HEK293 (cell line): Measurements from ENCODE around the gene TMEM255B.

Experiments used
- CTCF ChIA-PET: fragments of 350-600 bp; formaldehyde crosslinking; extraction: SDS; loops from one replicate; lab custom pipeline; 2021; ENCODE audit warnings: antibody characterized with exemption; lab: Yijun Ruan, JAX
- POLR2A ChIA-PET: fragments of 300-600 bp; formaldehyde crosslinking; extraction: SDS; loops from one replicate; lab custom pipeline; 2020; ENCODE audit warnings: antibody characterized with exemption, inconsistent platforms; lab: Yijun Ruan, JAX
- H3K27ac ChIP-seq: fragments of 200-500 bp; sonication (Bioruptor generic); 2 replicates; pipeline ENCODE4 v1.5.1; 2014; ENCODE audit warnings: low read depth, low read length, control low read depth, inconsistent platforms; ENCODE audit errors: extremely low read depth
- H3K36me3 ChIP-seq, 2 experiments: fragments of 200-500 bp in 1 of 2; sonication (Bioruptor generic) in 1 of 2; 1 replicate in 1 of 2; 2 replicates in 1 of 2; pipeline ENCODE4 v1.5.1; 2014 to 2017; ENCODE audit warnings: inconsistent platforms in 2 of 2, low read length in 2 of 2; ENCODE audit not compliant: control insufficient read depth in 2 of 2, insufficient read depth in 1 of 2
- H3K4me1 ChIP-seq: fragments of 200-500 bp; sonication (Bioruptor generic); 2 replicates; pipeline ENCODE4 v1.5.1; 2014; ENCODE audit warnings: mild to moderate bottlenecking, low read length, inconsistent platforms; ENCODE audit not compliant: control insufficient read depth, insufficient read depth
- H3K4me3 ChIP-seq: 2 replicates; pipeline ENCODE4 v1.5.1; 2011; ENCODE audit warnings: low read depth, mild to moderate bottlenecking, control low read depth, low read length, moderate library complexity
- H3K9me3 ChIP-seq: fragments of 200-500 bp; sonication (Bioruptor generic); 2 replicates; pipeline ENCODE4 v1.5.1; 2014; ENCODE audit warnings: low read depth, low read length, inconsistent platforms; ENCODE audit not compliant: control insufficient read depth, insufficient read depth
- HOXA7 ChIP-seq: sonication (generic); formaldehyde crosslinking; IDR thresholded peaks from 2 replicates; pipeline ENCODE4 v1.8.1; 2022; ENCODE audit warnings: missing genetic modification reagents, borderline replicate concordance
- HOXD13 ChIP-seq: sonication (generic); formaldehyde crosslinking; IDR thresholded peaks from 2 replicates; pipeline ENCODE4 v1.8.0; 2022; ENCODE audit warnings: missing genetic modification reagents, borderline replicate concordance
- KLF16 ChIP-seq: fragments of 450-650 bp; formaldehyde crosslinking; IDR thresholded peaks from 2 replicates; pipeline ENCODE4 v1.5.1; 2017; ENCODE audit warnings: missing biosample characterization, missing genetic modification characterization
- KLF8 ChIP-seq: fragments of 450-650 bp; formaldehyde crosslinking; IDR thresholded peaks from 2 replicates; pipeline ENCODE4 v1.5.1; 2016; ENCODE audit warnings: missing biosample characterization, missing genetic modification characterization
- OVOL3 ChIP-seq: fragments of 450-650 bp; formaldehyde crosslinking; IDR thresholded peaks from 2 replicates; pipeline ENCODE4 v1.5.1; 2016; ENCODE audit warnings: missing biosample characterization, missing genetic modification characterization
- RBAK ChIP-seq: fragments of 450-650 bp; formaldehyde crosslinking; IDR thresholded peaks from 2 replicates; pipeline ENCODE4 v1.5.1; 2016; ENCODE audit warnings: missing biosample characterization, missing genetic modification characterization
- SALL2 ChIP-seq: fragments of 450-650 bp; formaldehyde crosslinking; IDR thresholded peaks from 2 replicates; pipeline ENCODE4 v1.5.0; 2017; ENCODE audit warnings: missing biosample characterization, mild to moderate bottlenecking, missing genetic modification characterization, borderline replicate concordance
- SP2 ChIP-seq: fragments of 450-650 bp; formaldehyde crosslinking; IDR thresholded peaks from 2 replicates; pipeline ENCODE4 v1.5.1; 2016; ENCODE audit warnings: missing biosample characterization, missing genetic modification characterization
- ZNF133 ChIP-seq: fragments of 450-650 bp; formaldehyde crosslinking; IDR thresholded peaks from 2 replicates; pipeline ENCODE4 v1.5.1; 2016; ENCODE audit warnings: missing biosample characterization, missing genetic modification characterization
- ZNF169 ChIP-seq: fragments of 450-650 bp; formaldehyde crosslinking; IDR thresholded peaks from 2 replicates; pipeline ENCODE4 v1.5.1; 2016; ENCODE audit warnings: missing biosample characterization, missing genetic modification characterization
- ZNF302 ChIP-seq: fragments of 450-650 bp; formaldehyde crosslinking; IDR thresholded peaks from 2 replicates; pipeline ENCODE4 v1.5.1; 2016; ENCODE audit warnings: missing biosample characterization, missing genetic modification characterization, low read depth
- ZNF48 ChIP-seq: fragments of 450-650 bp; formaldehyde crosslinking; IDR thresholded peaks from 2 replicates; pipeline ENCODE4 v1.5.1; 2016; ENCODE audit warnings: missing biosample characterization, missing genetic modification characterization
- ZNF560 ChIP-seq: fragments of 450-650 bp; formaldehyde crosslinking; IDR thresholded peaks from 2 replicates; pipeline ENCODE4 v1.5.1; 2017; ENCODE audit warnings: missing biosample characterization, missing genetic modification characterization, borderline replicate concordance
- ZNF571 ChIP-seq: fragments of 450-650 bp; formaldehyde crosslinking; IDR thresholded peaks from 2 replicates; pipeline ENCODE4 v1.5.0; 2017; ENCODE audit warnings: missing biosample characterization, missing genetic modification characterization
- ZNF747 ChIP-seq: fragments of 450-650 bp; formaldehyde crosslinking; IDR thresholded peaks from 2 replicates; pipeline ENCODE4 v1.5.1; 2016; ENCODE audit warnings: missing biosample characterization, missing genetic modification characterization
- ZNF792 ChIP-seq: fragments of 450-650 bp; formaldehyde crosslinking; IDR thresholded peaks from 2 replicates; pipeline ENCODE4 v1.5.1; 2016; ENCODE audit warnings: missing biosample characterization, missing genetic modification characterization
- ZNF837 ChIP-seq: fragments of 450-650 bp; formaldehyde crosslinking; IDR thresholded peaks from 2 replicates; pipeline ENCODE4 v1.5.1; 2016; ENCODE audit warnings: missing biosample characterization, missing genetic modification characterization
- ZSCAN16 ChIP-seq: fragments of 450-650 bp; formaldehyde crosslinking; IDR thresholded peaks from 2 replicates; pipeline ENCODE4 v1.5.1; 2016; ENCODE audit warnings: missing biosample characterization, missing genetic modification characterization
- ZXDB ChIP-seq: fragments of 450-650 bp; formaldehyde crosslinking; IDR thresholded peaks from 2 replicates; pipeline ENCODE4 v1.5.1; 2016; ENCODE audit warnings: missing biosample characterization, missing genetic modification characterization
- TF ChIP-seq, protein P1 (sequence below): fragments of 450-650 bp; formaldehyde crosslinking; IDR thresholded peaks from 2 replicates; pipeline ENCODE4 v1.5.1; 2016; ENCODE audit warnings: missing biosample characterization, missing genetic modification characterization
- TF ChIP-seq, protein P2 (sequence below): fragments of 450-650 bp; formaldehyde crosslinking; IDR thresholded peaks from 2 replicates; pipeline ENCODE4 v1.5.1; 2016; ENCODE audit warnings: missing biosample characterization, missing genetic modification characterization
- TF ChIP-seq, protein P3 (sequence below): fragments of 450-650 bp; formaldehyde crosslinking; IDR thresholded peaks from 2 replicates; pipeline ENCODE4 v1.5.1; 2016; ENCODE audit warnings: missing biosample characterization, missing genetic modification characterization
- TF ChIP-seq, protein P4 (sequence below): fragments of 450-650 bp; formaldehyde crosslinking; IDR thresholded peaks from 2 replicates; pipeline ENCODE4 v1.5.1; 2016; ENCODE audit warnings: missing biosample characterization, missing genetic modification characterization
- TF ChIP-seq, protein P5 (sequence below): fragments of 450-650 bp; formaldehyde crosslinking; IDR thresholded peaks from 2 replicates; pipeline ENCODE4 v1.5.1; 2017; ENCODE audit warnings: missing biosample characterization, missing genetic modification characterization
- TF ChIP-seq, protein P6 (sequence below): fragments of 450-650 bp; formaldehyde crosslinking; IDR thresholded peaks from 2 replicates; pipeline ENCODE4 v1.5.1; 2016; ENCODE audit warnings: missing biosample characterization, missing genetic modification characterization

The TMEM255B gene

DNA sequence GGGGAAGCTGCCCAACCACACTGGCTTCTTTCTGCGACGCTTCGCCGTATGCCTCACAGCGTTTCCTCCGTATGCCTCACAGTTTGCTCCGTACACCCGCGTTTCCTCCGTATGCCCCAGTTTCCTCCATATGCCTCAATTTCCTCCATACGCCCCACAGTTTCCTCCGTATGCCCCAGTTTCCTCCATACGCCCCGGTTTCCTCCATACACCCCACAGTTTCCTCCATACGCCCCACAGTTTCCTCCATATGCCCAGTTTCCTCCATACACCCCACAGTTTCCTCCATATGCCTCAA is 82.3 kb downstream of the TMEM255B start:
- Histone ChIP-seq H3K4me1 (peaks cover 7% of the 10 kb centered on the region), H3K27ac (no peak overlapping the region), H3K36me3 (peaks cover 0 to 3% of the 10 kb centered on the region in 2 experiments; a peak in 1 of 3 replicates), H3K4me3 (no peak overlapping the region), H3K9me3 (no peaks in the 10 kb centered on the region)
- POLR2A ChIA-PET, result no interaction called here
- TF ChIP-seq KLF8 (no peak), ZNF133 (tag by site-specific recombination) (no peak), ZNF560 (tag by site-specific recombination) (no peak), SALL2 (tag by site-specific recombination) (no peak), ZNF302 (no peak), RBAK (tag by site-specific recombination) (no peak), ZNF571 (tag by site-specific recombination) (no peak), HOXD13 (CRISPR knock-in tag) (no peak), KLF16 (tag by site-specific recombination) (no peak), ZXDB (no peak), ZNF48 (no peak), OVOL3 (tag by site-specific recombination) (no peak), HOXA7 (CRISPR knock-in tag) (no peak)
- TF ChIP-seq, protein P1, sequence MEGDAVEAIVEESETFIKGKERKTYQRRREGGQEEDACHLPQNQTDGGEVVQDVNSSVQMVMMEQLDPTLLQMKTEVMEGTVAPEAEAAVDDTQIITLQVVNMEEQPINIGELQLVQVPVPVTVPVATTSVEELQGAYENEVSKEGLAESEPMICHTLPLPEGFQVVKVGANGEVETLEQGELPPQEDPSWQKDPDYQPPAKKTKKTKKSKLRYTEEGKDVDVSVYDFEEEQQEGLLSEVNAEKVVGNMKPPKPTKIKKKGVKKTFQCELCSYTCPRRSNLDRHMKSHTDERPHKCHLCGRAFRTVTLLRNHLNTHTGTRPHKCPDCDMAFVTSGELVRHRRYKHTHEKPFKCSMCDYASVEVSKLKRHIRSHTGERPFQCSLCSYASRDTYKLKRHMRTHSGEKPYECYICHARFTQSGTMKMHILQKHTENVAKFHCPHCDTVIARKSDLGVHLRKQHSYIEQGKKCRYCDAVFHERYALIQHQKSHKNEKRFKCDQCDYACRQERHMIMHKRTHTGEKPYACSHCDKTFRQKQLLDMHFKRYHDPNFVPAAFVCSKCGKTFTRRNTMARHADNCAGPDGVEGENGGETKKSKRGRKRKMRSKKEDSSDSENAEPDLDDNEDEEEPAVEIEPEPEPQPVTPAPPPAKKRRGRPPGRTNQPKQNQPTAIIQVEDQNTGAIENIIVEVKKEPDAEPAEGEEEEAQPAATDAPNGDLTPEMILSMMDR, result no peak
- TF ChIP-seq, protein P2, sequence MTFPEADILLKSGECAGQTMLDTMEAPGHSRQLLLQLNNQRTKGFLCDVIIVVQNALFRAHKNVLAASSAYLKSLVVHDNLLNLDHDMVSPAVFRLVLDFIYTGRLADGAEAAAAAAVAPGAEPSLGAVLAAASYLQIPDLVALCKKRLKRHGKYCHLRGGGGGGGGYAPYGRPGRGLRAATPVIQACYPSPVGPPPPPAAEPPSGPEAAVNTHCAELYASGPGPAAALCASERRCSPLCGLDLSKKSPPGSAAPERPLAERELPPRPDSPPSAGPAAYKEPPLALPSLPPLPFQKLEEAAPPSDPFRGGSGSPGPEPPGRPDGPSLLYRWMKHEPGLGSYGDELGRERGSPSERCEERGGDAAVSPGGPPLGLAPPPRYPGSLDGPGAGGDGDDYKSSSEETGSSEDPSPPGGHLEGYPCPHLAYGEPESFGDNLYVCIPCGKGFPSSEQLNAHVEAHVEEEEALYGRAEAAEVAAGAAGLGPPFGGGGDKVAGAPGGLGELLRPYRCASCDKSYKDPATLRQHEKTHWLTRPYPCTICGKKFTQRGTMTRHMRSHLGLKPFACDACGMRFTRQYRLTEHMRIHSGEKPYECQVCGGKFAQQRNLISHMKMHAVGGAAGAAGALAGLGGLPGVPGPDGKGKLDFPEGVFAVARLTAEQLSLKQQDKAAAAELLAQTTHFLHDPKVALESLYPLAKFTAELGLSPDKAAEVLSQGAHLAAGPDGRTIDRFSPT (tag by site-specific recombination), result no peak
- TF ChIP-seq, protein P3, sequence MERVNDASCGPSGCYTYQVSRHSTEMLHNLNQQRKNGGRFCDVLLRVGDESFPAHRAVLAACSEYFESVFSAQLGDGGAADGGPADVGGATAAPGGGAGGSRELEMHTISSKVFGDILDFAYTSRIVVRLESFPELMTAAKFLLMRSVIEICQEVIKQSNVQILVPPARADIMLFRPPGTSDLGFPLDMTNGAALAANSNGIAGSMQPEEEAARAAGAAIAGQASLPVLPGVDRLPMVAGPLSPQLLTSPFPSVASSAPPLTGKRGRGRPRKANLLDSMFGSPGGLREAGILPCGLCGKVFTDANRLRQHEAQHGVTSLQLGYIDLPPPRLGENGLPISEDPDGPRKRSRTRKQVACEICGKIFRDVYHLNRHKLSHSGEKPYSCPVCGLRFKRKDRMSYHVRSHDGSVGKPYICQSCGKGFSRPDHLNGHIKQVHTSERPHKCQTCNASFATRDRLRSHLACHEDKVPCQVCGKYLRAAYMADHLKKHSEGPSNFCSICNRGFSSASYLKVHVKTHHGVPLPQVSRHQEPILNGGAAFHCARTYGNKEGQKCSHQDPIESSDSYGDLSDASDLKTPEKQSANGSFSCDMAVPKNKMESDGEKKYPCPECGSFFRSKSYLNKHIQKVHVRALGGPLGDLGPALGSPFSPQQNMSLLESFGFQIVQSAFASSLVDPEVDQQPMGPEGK (tag by site-specific recombination), result no peak
- TF ChIP-seq, protein P4, sequence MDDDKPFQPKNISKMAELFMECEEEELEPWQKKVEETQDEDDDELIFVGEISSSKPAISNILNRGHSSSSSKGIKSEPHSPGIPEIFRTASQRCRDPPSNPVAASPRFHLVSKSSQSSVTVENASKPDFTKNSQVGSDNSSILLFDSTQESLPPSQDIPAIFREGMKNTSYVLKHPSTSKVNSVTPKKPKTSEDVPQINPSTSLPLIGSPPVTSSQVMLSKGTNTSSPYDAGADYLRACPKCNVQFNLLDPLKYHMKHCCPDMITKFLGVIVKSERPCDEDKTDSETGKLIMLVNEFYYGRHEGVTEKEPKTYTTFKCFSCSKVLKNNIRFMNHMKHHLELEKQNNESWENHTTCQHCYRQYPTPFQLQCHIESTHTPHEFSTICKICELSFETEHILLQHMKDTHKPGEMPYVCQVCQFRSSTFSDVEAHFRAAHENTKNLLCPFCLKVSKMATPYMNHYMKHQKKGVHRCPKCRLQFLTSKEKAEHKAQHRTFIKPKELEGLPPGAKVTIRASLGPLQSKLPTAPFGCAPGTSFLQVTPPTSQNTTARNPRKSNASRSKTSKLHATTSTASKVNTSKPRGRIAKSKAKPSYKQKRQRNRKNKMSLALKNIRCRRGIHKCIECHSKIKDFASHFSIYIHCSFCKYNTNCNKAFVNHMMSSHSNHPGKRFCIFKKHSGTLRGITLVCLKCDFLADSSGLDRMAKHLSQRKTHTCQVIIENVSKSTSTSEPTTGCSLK (tag by site-specific recombination), result no peak
- CTCF ChIA-PET, result interaction anchor here (0.7 kb wide), 1 partner anchor 117 kb away, joined by 3 read pairs; no protein-coding TSS in a partner anchor

DNA sequence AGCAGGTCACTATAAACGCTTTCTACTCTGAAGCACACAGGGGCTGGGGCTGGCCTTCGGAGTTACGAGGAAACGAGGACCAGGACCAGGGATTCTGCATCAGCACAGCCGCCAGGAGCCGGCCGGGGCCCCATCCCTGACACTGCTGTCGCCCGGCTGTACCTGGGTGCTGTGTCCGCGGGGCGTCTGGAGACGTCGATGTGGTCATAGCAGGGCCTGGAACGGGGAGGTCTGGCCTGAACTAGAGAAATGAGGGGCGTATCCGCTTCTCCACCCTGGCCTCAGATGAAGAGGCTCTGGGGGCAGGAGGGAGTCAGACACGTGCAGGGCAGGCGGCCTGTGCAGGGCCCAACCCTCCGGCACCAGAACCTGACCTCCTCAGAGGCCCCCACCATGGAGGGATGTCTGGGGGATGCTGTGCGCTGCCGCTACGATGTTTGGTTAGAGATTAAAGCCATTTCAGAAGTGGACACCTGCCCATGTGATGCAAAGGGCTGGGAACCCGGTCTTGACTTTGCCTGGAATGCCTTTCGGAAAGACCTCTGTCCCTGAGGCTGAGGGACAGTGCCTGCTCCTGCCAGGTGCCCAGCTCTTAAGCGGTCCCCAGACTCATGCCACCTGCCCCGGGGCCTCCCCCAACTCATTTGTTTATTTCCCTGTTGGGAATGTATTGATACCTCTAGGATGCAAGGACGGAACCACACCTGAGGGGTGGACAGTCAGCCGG is 83.5 kb downstream of the TMEM255B start:
- peaks cover under 1% of the 10 kb centered on the region; the same call in 1 of the 2 replicates for H3K4me1 ChIP-seq
- no peak overlapping the region for H3K27ac ChIP-seq
- POLR2A ChIA-PET, result no interaction called here
- H3K36me3 ChIP-seq, result peaks cover 0 to 3% of the 10 kb centered on the region in 2 experiments; a peak in 1 of 3 replicates
- CTCF ChIA-PET, result no interaction called here
- no peak for TF ChIP-seq KLF16 (tag by site-specific recombination)
- TF ChIP-seq, protein P5, sequence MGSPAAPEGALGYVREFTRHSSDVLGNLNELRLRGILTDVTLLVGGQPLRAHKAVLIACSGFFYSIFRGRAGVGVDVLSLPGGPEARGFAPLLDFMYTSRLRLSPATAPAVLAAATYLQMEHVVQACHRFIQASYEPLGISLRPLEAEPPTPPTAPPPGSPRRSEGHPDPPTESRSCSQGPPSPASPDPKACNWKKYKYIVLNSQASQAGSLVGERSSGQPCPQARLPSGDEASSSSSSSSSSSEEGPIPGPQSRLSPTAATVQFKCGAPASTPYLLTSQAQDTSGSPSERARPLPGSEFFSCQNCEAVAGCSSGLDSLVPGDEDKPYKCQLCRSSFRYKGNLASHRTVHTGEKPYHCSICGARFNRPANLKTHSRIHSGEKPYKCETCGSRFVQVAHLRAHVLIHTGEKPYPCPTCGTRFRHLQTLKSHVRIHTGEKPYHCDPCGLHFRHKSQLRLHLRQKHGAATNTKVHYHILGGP, result no peak
- TF ChIP-seq ZSCAN16, result no peak
- TF ChIP-seq SP2 (tag by site-specific recombination), result no peak
- TF ChIP-seq ZNF169 (tag by site-specific recombination), result no peak
- TF ChIP-seq, protein P6, sequence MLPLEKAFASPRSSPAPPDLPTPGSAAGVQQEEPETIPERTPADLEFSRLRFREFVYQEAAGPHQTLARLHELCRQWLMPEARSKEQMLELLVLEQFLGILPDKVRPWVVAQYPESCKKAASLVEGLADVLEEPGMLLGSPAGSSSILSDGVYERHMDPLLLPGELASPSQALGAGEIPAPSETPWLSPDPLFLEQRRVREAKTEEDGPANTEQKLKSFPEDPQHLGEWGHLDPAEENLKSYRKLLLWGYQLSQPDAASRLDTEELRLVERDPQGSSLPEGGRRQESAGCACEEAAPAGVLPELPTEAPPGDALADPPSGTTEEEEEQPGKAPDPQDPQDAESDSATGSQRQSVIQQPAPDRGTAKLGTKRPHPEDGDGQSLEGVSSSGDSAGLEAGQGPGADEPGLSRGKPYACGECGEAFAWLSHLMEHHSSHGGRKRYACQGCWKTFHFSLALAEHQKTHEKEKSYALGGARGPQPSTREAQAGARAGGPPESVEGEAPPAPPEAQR (tag by site-specific recombination), result no peak
- no peak for TF ChIP-seq ZNF792 (tag by site-specific recombination)
- no peak for TF ChIP-seq ZNF133 (tag by site-specific recombination)
- no peak for TF ChIP-seq ZXDB
- no peak for TF ChIP-seq ZNF747
- TF ChIP-seq ZNF837 (tag by site-specific recombination), result no peak
- H3K9me3 ChIP-seq, result no peaks in the 10 kb centered on the region
- H3K4me3 ChIP-seq, result no peak overlapping the region
